Endothelial cell of hepatic sinusoid (primary cell): ENCODE measurements around the gene DAB2IP.

Experiments used
- in situ Hi-C: cut with HindIII; loops from 2 replicates; pipeline ENCODE4 v1.10.0; 2017; ENCODE audit warnings: low sequenced_read_pairs

Gene DAB2IP

GRCh38 chr9:121660876-121661275, 9.4 kb downstream of the DAB2IP start:
- in situ Hi-C loops, result loop anchor here (10.0 kb wide), 1 partner anchor 204 kb away; no protein-coding TSS in a partner anchor

- in situ Hi-C loops, result loop anchor here (10.0 kb wide), 1 partner anchor 203 kb away; no protein-coding TSS in a partner anchor
Observed at GRCh38 chr9:121661328-121661727, 9.9 kb downstream of the DAB2IP start.

DNA sequence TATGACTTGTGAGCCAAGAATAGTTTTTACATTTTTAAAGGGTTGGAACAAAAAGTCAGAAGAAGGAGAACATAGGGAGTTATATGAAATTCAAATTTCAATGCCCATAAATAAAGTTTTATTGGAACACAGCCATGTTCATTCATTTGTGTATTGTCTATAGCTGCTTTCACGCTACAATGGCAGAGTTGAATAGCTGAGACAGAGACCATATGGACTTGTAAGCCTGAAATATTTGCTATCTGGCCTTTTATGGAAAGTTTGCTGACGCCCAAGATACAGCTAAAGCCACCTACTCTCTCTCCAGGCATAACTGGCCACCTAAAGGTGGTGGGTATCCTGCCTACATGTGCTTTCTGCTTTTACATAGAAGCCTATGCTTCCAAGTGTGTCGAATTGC, 10.9 kb downstream of the DAB2IP start:
- in situ Hi-C loops, result loop anchor here (10.0 kb wide), 1 partner anchor 202 kb away; no protein-coding TSS in a partner anchor

DNA sequence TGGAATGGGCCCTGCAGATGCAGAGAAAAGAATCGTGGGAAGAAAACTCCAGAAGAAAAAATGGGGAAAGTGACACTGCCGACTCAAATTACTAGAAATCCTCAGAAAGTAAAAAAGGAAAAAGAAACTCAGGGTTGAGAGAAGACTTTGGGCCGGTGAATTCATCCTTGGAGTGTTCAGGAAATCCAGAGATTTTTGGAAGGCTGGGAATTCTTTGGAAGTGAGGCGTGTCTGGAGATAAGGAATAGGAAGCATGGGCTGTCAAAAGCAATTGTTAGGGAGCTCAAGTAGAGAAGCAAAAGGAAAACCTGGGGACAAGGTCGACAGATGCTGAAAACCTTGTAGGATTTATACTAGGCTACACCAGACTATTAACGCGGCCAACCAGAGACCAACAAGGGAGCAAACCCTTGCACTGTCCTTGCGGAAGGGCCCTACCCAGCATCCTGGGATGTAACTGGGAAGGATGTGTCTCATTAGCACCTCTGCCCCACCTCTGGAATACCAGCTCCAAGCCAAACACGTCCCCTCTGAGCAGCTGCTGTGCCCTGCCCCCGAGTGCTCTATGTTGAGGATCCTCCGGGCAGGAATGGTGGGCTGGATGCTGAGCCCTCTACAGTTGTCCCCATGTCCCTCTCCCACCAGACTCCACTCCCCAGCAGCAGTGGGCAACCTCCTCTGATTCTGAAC, 11.6 kb downstream of the DAB2IP start:
- in situ Hi-C loops, result loop anchor here (10.0 kb wide), 1 partner anchor 202 kb away; no protein-coding TSS in a partner anchor

DNA sequence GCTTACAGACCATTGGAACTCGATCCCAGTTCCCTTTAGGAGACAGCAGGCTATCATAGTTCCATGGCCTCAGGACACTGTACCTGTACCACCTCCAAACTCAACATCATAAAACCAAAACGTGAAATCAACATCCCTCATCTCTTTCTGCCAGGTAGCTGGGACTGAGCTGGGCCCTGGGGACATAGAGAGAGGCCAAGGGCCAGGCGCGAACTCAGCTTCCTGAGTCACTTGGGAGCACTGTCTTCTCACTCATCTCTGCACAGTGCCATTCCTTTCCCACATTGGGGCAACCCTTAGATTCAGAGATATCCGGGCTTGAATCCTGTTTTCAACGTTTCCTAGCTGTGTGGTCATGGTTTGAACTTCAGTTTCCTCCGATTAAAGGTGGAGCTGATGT, 12.2 kb downstream of the DAB2IP start:
- in situ Hi-C loops, result loop anchor here (10.0 kb wide), 1 partner anchor 201 kb away; no protein-coding TSS in a partner anchor

DNA sequence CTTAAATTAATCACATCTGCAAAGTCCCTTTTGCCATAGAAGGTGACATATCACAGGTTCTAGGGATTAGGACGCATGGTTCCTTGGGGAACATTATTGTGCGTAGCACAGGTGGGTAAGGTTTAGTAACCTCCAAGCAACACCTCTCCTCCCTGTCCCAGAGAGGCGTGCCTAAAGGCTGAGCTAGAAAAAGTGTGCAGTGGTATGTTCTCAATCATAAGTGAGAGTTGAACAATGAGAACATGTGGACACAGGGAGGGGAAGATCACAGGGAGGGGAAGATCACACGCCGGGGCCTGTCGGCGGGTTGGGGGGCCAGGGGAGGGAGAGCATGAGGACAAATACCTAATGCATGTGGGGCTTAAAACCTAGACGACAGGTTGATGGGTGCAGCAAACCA, 14.9 kb downstream of the DAB2IP start:
- in situ Hi-C loops, result loop anchor here (10.0 kb wide), 1 partner anchor 199 kb away; no protein-coding TSS in a partner anchor

- in situ Hi-C loops, result loop anchor here (10.0 kb wide), 1 partner anchor 198 kb away; no protein-coding TSS in a partner anchor
Observed at GRCh38 chr9:121667214-121667613, 15.8 kb downstream of the DAB2IP start.

GRCh38 chr9:121667890-121668289, 16.5 kb downstream of the DAB2IP start:
- in situ Hi-C loops, result loop anchor here (10.0 kb wide), 1 partner anchor 197 kb away; no protein-coding TSS in a partner anchor

DNA sequence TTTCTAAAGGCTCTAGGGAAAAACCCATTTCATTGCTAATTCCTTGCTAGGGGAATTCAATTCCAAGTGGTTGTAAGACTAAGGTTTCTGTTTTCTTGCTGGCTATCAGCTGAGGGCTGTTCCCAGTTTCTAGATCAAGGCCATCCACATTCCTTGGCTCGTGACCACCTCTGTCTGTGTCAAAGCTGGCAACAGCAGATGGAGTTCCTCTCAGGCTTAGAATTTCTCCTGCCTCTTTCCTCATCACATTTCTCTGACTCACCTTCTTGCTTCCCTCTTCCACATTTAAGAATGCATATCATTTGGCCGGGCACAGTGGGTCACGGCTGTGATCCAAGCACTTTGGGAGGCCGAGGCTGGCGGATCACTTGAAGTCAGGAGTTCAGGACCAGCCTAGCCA, 19.0 kb downstream of the DAB2IP start:
- in situ Hi-C loops, result no loop called here

DNA sequence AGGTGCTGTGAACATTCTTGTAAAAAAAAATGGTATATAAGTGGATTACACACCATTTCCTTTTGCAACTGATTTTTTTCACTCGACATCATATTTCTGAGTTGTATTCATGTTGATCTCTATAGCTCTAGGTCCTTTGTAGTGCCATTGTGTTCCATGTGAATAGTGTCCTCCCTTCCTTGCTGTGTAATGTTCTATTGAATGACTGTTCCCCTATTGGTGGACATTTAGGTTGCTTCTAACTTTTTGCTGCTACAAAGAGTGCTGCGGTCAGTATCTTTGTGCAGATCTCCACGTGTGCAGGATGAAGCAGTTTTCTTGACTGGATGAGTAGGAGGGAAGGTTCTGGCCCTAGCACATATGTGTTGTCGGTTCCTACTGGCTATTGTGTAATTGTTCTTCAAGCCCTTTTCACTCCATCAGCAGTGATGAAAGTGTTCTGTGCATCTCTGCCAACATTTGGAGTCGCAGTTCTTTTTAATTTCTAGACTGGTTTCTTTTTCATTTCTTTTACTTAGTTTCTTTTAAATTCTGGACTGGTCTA, 20.2 kb downstream of the DAB2IP start:
- in situ Hi-C loops, result no loop called here

GRCh38 chr9:121672213-121672612, 20.8 kb downstream of the DAB2IP start:
- in situ Hi-C loops, result no loop called here

DNA sequence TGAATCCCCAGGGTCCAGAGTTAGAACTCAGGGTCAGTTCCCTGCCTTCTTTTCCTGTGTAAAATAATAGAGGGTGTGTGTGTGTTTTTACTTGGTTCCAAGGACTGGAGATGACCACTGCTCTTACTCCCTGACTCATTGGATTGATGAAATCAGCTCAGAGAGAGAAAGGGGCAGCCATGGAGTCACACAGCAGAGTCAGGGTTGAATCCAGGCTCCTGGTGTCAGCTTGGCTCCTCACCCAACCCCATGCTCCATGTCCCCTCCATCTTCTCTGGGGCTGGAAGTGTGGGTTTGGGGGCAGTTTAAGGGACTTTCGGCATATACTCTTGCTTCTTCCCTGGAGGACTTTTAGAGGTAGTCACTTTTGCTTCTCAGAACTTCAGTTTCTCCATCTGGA, 21.6 kb downstream of the DAB2IP start:
- in situ Hi-C loops, result no loop called here

GRCh38 chr9:121673576-121673975, 22.1 kb downstream of the DAB2IP start:
- in situ Hi-C loops, result no loop called here

- in situ Hi-C loops, result no loop called here
Observed at GRCh38 chr9:121674017-121674416, 22.6 kb downstream of the DAB2IP start.

DNA sequence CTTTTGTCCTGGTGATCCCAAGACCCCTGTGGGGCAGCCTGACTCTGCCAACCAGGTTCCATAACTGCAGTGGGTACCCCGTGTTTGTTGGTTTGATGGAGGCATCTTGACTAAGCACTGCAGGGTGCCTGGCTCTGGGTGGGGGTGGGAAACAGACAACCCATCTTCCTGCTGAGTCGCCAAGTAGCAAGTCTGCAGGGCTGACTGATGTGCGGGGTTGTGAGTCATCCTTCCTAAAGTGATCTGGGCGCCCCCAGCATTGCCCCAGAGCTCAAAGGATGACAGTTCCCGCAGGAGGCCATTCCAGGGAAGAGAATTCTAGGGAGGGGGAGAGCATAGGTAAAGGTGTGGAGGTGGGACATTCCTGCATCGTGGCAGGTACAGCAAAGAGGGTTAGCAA, 23.5 kb downstream of the DAB2IP start:
- in situ Hi-C loops, result no loop called here

DNA sequence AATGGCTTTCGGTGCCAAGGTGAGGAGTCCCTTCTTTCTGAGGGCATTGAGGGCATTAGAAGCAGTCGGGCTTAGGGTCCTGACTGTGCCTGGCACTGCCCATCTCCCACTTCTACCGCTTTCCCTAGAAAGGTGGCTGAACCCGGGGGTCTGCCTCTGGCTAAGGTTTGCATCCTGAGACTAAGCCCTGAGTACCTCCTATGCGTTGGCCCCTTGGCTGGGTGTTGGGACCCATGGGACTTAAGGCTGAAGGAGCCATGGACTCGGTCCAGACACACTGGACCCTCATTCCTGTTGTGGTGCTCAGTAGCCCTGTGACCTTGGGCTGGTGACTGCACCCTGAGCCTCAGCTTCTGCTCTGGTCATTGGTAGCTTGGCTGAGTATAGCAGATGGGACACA, 23.9 kb downstream of the DAB2IP start:
- in situ Hi-C loops, result no loop called here

DNA sequence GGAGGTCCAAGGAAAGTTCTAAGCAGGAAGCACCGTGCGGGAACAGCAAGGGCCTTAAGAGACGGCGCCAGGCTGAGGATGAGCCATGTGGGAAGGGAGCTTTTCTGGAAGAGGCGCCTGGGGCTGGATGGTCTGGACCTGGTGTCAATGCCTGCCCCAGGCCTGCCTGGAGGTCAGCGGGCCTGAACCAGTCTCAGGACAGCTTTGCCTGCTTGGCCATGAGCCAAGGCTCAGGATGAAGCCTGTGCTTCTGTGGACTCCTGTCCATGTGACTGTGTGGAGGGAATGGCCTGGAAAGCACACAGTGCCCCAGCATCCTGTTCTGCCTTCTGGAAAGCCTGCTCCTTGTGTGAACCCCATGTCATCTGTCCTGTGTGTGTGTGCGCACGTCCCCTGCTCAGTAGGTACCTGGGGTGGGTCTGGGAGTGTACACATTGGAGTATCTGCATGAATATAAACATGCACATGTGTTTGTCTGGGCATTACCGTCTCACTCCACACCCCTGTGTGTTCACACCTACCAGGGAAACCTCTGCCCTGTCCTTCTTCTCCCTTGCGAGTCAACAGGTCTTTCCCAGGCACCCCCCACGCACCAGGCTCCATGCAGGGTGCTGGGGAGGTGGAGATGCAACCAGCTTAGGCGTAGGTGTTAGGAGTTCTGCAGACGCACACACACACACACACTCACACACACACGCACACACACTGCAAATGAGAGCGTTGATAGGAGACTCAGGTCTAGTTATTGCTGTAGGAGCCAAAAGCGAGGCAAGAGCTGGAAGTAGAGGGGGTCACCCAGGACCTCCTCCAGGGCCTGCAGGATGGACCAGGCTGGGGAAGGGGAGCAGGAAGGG, 24.8 kb downstream of the DAB2IP start:
- in situ Hi-C loops, result no loop called here

DNA sequence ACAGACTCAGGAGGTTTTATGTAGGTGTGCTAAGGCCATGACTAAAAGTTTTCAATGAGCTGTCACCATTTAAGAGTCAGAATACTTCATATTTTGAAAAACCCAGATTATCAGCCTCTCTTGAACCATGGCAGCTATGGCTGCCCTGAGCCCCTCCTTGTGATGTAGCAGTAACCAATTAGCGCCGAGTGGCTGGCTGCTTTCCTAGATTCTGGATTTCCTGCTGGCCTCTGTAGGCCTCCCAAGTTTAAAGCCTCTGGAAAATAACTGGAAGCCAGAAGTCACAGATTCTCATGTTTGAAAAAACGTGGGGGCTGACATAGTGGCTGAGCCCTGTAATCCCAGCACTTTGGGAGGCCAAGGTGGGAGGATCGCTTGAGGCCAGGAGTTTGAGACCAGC, 25.5 kb downstream of the DAB2IP start:
- in situ Hi-C loops, result no loop called here

GRCh38 chr9:121678501-121679022, 27.1 kb downstream of the DAB2IP start:
- in situ Hi-C loops, result no loop called here

GRCh38 chr9:121679901-121680635, 28.6 kb downstream of the DAB2IP start:
- in situ Hi-C loops, result no loop called here
